Adipose tissue (tissue), 3 donors: Measurements from ENCODE around the gene ST6GALNAC2. TPM values are rescaled to one million over a fixed set of nuclear protein-coding genes. Genes with fewer than 3 reads are reported as not detected.

Experiments
- H3K27ac ChIP-seq: one replicate; pipeline ENCODE4 v1.5.1; 2013; ENCODE audit warnings: low read depth, low read length
- WGBS, 3 donors: extraction: QIAGEN DNeasy Blood & Tissue Kit; methylation state at CpG; one replicate each; pipeline ENCODE4 v1.1.7; 2013; 5-methylcytosine and 5-hydroxymethylcytosine counted together
- polyA plus RNA-seq, 3 donors: library from polyadenylated mRNA; stranded (reverse); fragments of 200-250 nt; gene quantifications; one replicate each; pipeline ENCODE4 v1.2.3, GENCODE V29; 2013
- donor health status: healthy with polysubstance abuse.
- donor health status: Bipolar disorder and iron deficiency.
- donor health status: healthy.

Gene ST6GALNAC2
- polyA plus RNA-seq, 3 donors, result 2.0 to 6.4 (median 4.2) TPM

DNA sequence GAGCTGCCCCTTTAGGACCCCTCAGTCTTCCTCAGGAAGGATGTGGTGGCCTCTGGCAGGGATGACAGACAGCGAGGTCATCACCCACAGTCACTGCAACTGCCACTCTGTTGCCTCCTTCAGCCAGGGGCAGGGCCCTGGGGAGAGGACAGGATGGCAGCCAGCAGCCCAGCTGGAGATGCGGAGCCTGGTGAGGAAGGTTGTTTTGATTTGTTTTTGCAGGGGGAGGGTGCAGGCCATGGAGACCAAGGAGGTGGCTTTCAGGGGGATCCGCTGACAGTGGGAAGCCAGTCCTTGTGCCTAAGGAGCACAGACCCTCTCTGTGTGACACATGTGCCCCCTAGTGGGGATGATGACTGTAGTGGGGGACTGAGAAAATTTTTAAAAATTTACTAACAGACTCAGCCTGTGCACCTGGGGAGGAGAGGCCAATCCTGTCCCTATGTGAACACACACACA is 38.4 kb downstream of the ST6GALNAC2 start:
- WGBS, 3 donors, result 20 to 35% (median 33%) methylated on average over 3 of the region's 3 CpGs
- no peak overlapping the region for H3K27ac ChIP-seq

DNA sequence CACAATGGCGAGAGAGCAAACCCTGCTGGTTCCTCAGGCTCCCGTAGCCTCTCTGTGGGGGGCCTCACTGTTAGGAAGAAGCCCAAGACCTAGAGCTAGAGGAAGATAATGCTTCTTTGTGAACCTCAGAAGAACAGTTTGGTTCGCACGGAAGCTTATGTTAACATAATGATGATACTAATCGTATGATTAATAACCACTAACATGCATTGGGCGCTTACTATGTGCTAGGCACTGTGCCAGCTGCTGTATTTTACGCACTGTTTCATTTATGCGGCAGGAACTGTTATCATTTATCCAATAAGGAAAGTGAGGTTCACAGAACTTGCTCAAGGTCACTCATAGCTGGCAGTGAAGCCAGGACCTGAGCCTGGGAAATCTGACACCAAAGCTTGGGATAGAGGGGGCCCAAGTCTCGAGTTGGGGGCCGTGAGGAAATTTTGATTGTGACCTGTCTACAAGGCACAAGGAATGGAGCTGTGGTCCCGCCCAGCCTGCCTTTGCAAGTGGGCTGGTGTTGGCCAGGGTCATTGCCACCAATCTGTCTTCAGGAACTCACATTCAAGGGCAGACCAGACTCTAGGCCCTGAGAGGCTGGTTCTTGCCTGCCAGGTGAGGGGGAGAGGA is 39.0 kb downstream of the ST6GALNAC2 start:
- no peak overlapping the region for H3K27ac ChIP-seq
- 25 to 69% (median 69%) methylated on average over 11 of the region's 11 CpGs for WGBS, 3 donors

GRCh38 chr17:76545918-76546555 is 39.6 kb downstream of the ST6GALNAC2 start:
- no peak overlapping the region for H3K27ac ChIP-seq
- 41 to 81% (median 75%) methylated on average over 13 of the region's 13 CpGs for WGBS, 3 donors

- H3K27ac ChIP-seq, result no peak overlapping the region
- WGBS, 3 donors, result 28 to 59% (median 58%) methylated on average over 21 to 24 of the region's 24 CpGs
Measured at GRCh38 chr17:76544546-76545365, 40.9 kb downstream of the ST6GALNAC2 start.

DNA sequence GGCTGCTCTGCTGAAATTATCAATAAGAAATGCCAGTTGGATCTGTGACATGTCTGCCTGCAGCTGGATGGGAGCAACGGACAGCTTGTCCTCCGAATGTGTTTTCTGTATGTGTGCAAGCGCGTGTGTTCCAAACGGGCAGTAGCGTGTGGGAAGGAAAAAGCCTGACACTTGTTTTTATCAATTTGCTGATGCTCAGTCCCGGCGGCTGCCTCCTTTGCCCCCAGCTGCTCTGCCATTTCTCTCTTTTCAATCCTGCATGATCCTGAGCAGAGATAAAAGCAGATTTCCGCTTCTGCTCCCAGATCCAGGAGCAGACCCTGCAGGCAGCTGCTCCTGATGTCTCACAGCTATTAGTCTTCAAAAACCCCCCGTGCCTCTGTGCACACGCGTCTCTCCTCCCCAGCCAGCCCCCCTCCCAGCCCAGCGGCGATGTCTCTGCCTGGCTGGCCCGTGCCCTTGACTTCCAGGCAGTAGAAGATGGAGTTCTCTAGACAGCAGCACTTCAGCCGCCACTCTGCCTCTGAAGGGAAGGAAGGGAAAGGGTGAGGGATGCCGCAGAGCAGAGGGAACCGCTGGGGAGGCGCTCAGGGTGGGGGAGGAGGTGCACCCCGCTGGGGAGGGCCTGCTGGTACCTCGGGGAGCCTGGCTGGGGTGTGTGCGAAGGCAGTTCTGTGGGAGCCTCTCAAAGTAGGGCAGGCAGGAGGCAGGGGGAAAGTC is 41.7 kb downstream of the ST6GALNAC2 start:
- WGBS, 3 donors, result 40 to 50% (median 50%) methylated on average over 22 of the region's 22 CpGs
- H3K27ac ChIP-seq, result no peak overlapping the region

- WGBS, 3 donors, result 82 to 90% (median 82%) methylated on average over 6 of the region's 6 CpGs
- no peak overlapping the region for H3K27ac ChIP-seq
Measured at GRCh38 chr17:76543482-76543825, 42.2 kb downstream of the ST6GALNAC2 start.

DNA sequence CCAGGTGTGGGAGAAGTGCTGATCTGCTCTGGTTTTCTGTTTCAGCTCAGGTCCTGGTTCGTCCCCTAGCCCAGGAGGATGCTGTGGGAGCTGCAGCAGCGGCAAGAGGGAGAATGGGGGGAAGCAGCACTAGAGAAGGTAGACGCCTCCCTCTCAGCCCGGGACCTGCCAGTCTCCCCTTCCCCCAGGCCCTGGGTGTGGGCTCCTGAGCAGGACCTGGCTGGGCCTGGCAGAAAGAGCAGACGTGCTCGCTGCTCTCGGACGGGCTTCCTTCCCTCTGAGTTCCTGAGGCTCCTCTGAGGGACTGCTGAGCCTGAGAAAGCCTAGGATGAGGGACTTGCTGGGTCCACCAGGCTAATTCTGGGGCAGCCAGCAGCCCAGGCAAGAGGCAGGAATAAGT is 42.7 kb downstream of the ST6GALNAC2 start:
- WGBS, 3 donors, result 84 to 92% (median 92%) methylated on average over 8 of the region's 8 CpGs
- no peak overlapping the region for H3K27ac ChIP-seq

- no peak overlapping the region for H3K27ac ChIP-seq
- 83 to 88% (median 88%) methylated on average over 10 of the region's 10 CpGs for WGBS, 3 donors
Measured at GRCh38 chr17:76542566-76542971, 43.1 kb downstream of the ST6GALNAC2 start.

DNA sequence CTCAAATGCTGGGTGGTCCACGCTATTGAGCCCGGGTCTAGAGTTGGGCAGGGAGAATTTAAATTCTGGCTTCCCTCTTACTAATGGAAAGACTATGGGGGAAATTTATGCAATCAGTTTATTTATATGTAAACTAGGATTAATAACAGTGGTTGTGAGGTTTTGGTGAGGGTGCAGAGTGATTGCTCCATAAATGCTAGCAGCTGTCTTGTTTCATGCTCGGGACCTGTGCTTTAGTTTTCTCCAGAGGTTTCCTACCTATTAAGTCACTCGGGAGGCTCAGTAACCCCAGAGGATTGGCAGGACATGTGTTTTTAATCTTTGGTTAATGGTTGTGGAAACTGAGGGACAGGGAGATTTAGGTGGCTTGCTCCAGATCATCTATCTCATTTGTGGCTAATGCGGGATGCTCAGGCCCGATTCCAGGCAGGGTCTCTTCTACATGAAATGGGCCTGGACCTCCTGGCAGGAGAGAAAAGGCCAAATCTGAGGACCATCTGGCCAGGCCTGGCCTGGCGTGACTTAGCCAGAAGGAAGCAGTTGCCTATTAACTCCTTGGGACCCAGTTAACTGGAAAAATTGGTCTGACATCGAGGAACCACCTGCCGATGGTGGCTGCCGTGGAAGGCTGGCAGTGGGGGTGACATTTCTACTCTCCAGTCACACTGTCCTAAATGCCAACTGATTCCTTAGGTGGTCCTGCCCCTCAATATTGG is 43.8 kb downstream of the ST6GALNAC2 start:
- 83 to 91% (median 90%) methylated on average over 10 of the region's 10 CpGs for WGBS, 3 donors
- H3K27ac ChIP-seq, result no peak overlapping the region

GRCh38 chr17:76540381-76541300 is 45.0 kb downstream of the ST6GALNAC2 start:
- H3K27ac ChIP-seq, result no peak overlapping the region
- WGBS, 3 donors, result 10 to 14% (median 12%) methylated on average over 26 to 27 of the region's 27 CpGs

DNA sequence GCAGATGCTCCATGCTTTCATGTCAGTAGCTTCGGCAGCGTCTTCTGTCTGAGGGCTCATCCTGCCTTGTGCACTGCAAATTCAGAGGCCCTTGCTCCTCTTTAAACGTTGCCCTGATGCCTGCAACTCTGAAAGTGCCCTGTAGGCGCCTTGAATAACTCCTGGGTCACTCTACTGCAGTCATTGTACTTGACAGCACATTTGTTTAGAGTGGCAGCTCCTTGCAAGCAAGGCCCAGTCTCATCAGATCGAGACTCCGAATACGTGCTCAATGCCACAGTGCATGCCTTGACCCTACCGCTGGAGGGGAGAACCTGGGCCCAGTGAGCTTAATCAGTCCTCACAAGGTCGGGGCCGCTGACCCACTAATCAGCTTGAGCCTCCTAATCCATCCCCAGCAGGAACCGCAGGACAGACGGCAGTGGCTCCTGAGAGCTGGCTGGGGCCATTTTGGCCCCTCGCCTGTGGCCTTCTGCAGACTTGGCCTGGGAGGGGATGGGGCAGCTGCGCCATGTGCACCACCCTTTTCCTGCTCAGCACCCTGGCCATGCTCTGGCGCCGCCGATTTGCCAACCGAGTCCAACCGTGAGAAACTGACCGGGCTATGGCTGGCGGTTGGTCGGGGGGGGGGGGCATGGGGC is 45.9 kb downstream of the ST6GALNAC2 start, which contains the start of gene PRCD:
Gene PRCD, plus strand, starts transcription at position 414 of the 641 bp plus-strand sequence. Its CDS starts 98 bp downstream, at position 512.
- no peak within 1 kb of the TSS for H3K27ac ChIP-seq

GRCh38 chr17:76538941-76539570 is 46.6 kb downstream of the ST6GALNAC2 start:
- no peak overlapping the region for H3K27ac ChIP-seq
- 80 to 89% (median 83%) methylated on average over 9 of the region's 9 CpGs for WGBS, 3 donors

More for the DNA sequence above, 45.9 kb downstream of the ST6GALNAC2 start, which contains the start of gene PRCD:
- WGBS, 3 donors, result 80 to 82% (median 80%) methylated on average over 16 to 22 of the region's 22 CpGs

- H3K27ac ChIP-seq, result no peak overlapping the region
- WGBS, 3 donors, result 20 to 33% (median 20%) methylated on average over 33 to 37 of the region's 37 CpGs
Measured at GRCh38 chr17:76538281-76538931, 47.3 kb downstream of the ST6GALNAC2 start.

- 1 to 3% (median 2%) methylated on average over 56 to 95 of the region's 95 CpGs for WGBS, 3 donors
- no peak within 1 kb of the TSS for H3K27ac ChIP-seq
Measured at GRCh38 chr17:76537578-76538280, 47.9 kb downstream of the ST6GALNAC2 start, which contains the start of gene CYGB. Gene CYGB, minus strand, starts transcription at chr17:76537709. Its CDS starts 167 bp downstream, at chr17:76537542.

DNA sequence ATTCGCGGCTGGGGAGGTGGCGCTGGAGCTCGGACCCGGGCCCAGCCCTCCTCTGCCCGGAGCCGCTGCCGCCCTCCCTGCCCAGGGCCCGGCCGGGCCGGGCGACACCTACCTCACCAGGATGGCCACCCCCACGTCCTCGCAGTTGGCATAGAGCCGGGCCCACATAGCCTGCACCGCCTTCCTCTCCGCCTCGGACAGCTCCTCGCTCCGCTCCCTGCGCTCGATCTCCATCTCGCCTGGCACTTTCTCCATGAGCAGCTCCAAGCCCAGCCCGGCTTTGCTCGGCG is 48.4 kb downstream of the ST6GALNAC2 start:
- WGBS, 3 donors, result 6 to 11% (median 9%) methylated on average over 21 to 26 of the region's 26 CpGs
- H3K27ac ChIP-seq, result no peak overlapping the region
